Liver (tissue), 9 donors: ENCODE measurements around the gene TRIM71. TPM values are rescaled to one million over a fixed set of nuclear protein-coding genes. Genes with fewer than 3 reads are reported as not detected.

Source experiments
- DNase-seq: peaks from one replicate; pipeline ENCODE4 v3.0.0-alpha.2; 2017; ENCODE audit warnings: low spot score
- H3K27ac ChIP-seq, 2 donors: one replicate each; pipeline ENCODE4 v1.7.0; 2013; ENCODE audit warnings: inconsistent platforms in 2 of 2, low read length in 2 of 2, control low read depth in 1 of 2, low read depth in 1 of 2, mild to moderate bottlenecking in 1 of 2
- H3K27me3 ChIP-seq, 4 donors: one replicate each; pipeline versions ENCODE4 v1.6.1 to v1.7.0; 2013; ENCODE audit warnings: low read length in 3 of 4, inconsistent platforms in 1 of 4, mild to moderate bottlenecking in 1 of 4, moderate library complexity in 1 of 4; ENCODE audit not compliant: control insufficient read depth in 4 of 4, insufficient read depth in 4 of 4
- H3K36me3 ChIP-seq, 4 donors: one replicate each; pipeline versions ENCODE4 v1.6.1 to v1.7.0; 2013; ENCODE audit warnings: low read length in 3 of 4, mild to moderate bottlenecking in 3 of 4, low read depth in 1 of 4, moderate library complexity in 1 of 4; ENCODE audit not compliant: control insufficient read depth in 4 of 4, insufficient read depth in 3 of 4
- H3K4me1 ChIP-seq, 4 donors: one replicate each; pipeline versions ENCODE4 v1.6.1 to v1.7.0; 2013; ENCODE audit warnings: low read length in 3 of 4, mild to moderate bottlenecking in 3 of 4, moderate library complexity in 1 of 4; ENCODE audit not compliant: control insufficient read depth in 4 of 4, insufficient read depth in 4 of 4
- H3K4me3 ChIP-seq, 3 donors: one replicate each; pipeline versions ENCODE4 v1.6.1 to v1.7.0; 2013; ENCODE audit warnings: low read length in 3 of 3, control low read depth in 1 of 3, low read depth in 1 of 3, mild to moderate bottlenecking in 1 of 3
- H3K9ac ChIP-seq, 2 donors: one replicate each; pipeline ENCODE4 v1.7.0; 2013; ENCODE audit warnings: low read length in 2 of 2, mild to moderate bottlenecking in 2 of 2, moderate library complexity in 2 of 2, control low read depth in 1 of 2, low read depth in 1 of 2
- H3K9me3 ChIP-seq, 4 donors: one replicate each; pipeline versions ENCODE4 v1.6.1 to v1.7.0; 2013; ENCODE audit warnings: low read length in 3 of 4; ENCODE audit not compliant: control insufficient read depth in 4 of 4
- ATF3 ChIP-seq: IDR thresholded peaks from 2 replicates; pipeline ENCODE4 v1.6.1; 2016; ENCODE audit warnings: antibody characterized with exemption
- CTCF ChIP-seq: fragments of 150-350 bp; IDR thresholded peaks from 2 replicates; pipeline ENCODE4 v1.5.1; 2017; ENCODE audit warnings: improper control_type of control experiment, low read depth, low read length; ENCODE audit not compliant: missing input control
- EGR1 ChIP-seq, 2 donors: IDR thresholded peaks; 2 replicates each; pipeline ENCODE4 v1.6.1; 2016 to 2018; ENCODE audit warnings: antibody characterized with exemption in 2 of 2, low read depth in 2 of 2
- FOXA1 ChIP-seq: IDR thresholded peaks from 2 replicates; pipeline ENCODE4 v1.6.1; 2016; ENCODE audit warnings: antibody characterized with exemption
- FOXA2 ChIP-seq: IDR thresholded peaks from 2 replicates; pipeline ENCODE4 v1.6.1; 2016; ENCODE audit warnings: antibody characterized with exemption
- GABPA ChIP-seq, 2 donors: IDR thresholded peaks in 1 of 2; conservative IDR thresholded peaks in 1 of 2; 2 replicates each; pipeline ENCODE4 v1.6.1; 2016; ENCODE audit warnings: antibody characterized with exemption in 2 of 2, mild to moderate bottlenecking in 1 of 2, moderate library complexity in 1 of 2
- HNF4A ChIP-seq, 2 donors: conservative IDR thresholded peaks; 2 replicates each; pipeline ENCODE4 v1.6.1; 2016; ENCODE audit warnings: antibody characterized with exemption in 2 of 2, mild to moderate bottlenecking in 2 of 2
- HNF4G ChIP-seq: IDR thresholded peaks from 2 replicates; pipeline ENCODE4 v1.6.1; 2016; ENCODE audit warnings: antibody characterized with exemption
- JUND ChIP-seq, 2 donors: IDR thresholded peaks; 2 replicates each; pipeline ENCODE4 v1.6.1; 2016; ENCODE audit warnings: antibody characterized with exemption in 2 of 2
- MAX ChIP-seq: IDR thresholded peaks from 2 replicates; pipeline ENCODE4 v1.6.1; 2016; ENCODE audit warnings: antibody characterized with exemption
- NR2F2 ChIP-seq: IDR thresholded peaks from 2 replicates; pipeline ENCODE4 v1.6.1; 2016; ENCODE audit warnings: antibody characterized with exemption
- RAD21 ChIP-seq, 2 donors: IDR thresholded peaks; 2 replicates each; pipeline ENCODE4 v1.6.1; 2016; ENCODE audit warnings: antibody characterized with exemption in 2 of 2, mild to moderate bottlenecking in 2 of 2
- REST ChIP-seq: IDR thresholded peaks from 2 replicates; pipeline ENCODE4 v1.6.1; 2016; ENCODE audit warnings: antibody characterized with exemption, mild to moderate bottlenecking
- RXRA ChIP-seq, 2 donors: IDR thresholded peaks; 2 replicates each; pipeline ENCODE4 v1.6.1; 2017 to 2018; ENCODE audit warnings: antibody characterized with exemption in 2 of 2, mild to moderate bottlenecking in 1 of 2
- SP1 ChIP-seq: IDR thresholded peaks from 2 replicates; pipeline ENCODE4 v1.6.1; 2018; ENCODE audit warnings: antibody characterized with exemption, mild to moderate bottlenecking
- TAF1 ChIP-seq: conservative IDR thresholded peaks from 2 replicates; pipeline ENCODE4 v1.6.1; 2016; ENCODE audit warnings: antibody characterized with exemption, mild to moderate bottlenecking
- YY1 ChIP-seq: IDR thresholded peaks from 2 replicates; pipeline ENCODE4 v1.6.1; 2016; ENCODE audit warnings: antibody characterized with exemption, mild to moderate bottlenecking
- ZBTB33 ChIP-seq: IDR thresholded peaks from 2 replicates; pipeline ENCODE4 v1.6.1; 2016; ENCODE audit warnings: antibody characterized with exemption
- WGBS: extraction: QIAGEN DNeasy Blood & Tissue Kit; methylation state at CpG from one replicate; pipeline ENCODE4 v1.1.7; 2013; 5-methylcytosine and 5-hydroxymethylcytosine counted together
- polyA plus RNA-seq, 2 donors: library from polyadenylated mRNA; stranded (reverse) in 1 of 2; unstranded in 1 of 2; fragments of 200-250 nt in 1 of 2; fragments of >200 nt in 1 of 2; fragmentation: Nextera tagmentation in 1 of 2; extraction: Ambion mirVana in 1 of 2; gene quantifications; one replicate each; pipeline versions ENCODE4 v1.2.1 to v1.2.3, GENCODE V29; 2013 to 2015
- total RNA-seq, 2 donors: library from RNA; depleted of rRNA; stranded (reverse); fragments of >200 nt; gene quantifications; one replicate each; pipeline ENCODE4 v1.2.3, GENCODE V29; 2014
- donor health status: healthy.
- donor health status: healthy.
- donor health status: healthy.
- donor health status: healthy.
- donor health status: healthy.

The TRIM71 gene
- total and polyA plus RNA-seq, 4 donors: under 0.01 to 9.1 TPM; not detected in 2

- H3K9ac ChIP-seq: no peak overlapping the region
- H3K9me3 ChIP-seq: no peaks in the 10 kb centered on the region
- no peak overlapping the region for H3K27ac ChIP-seq
- WGBS: 71% methylated on average over 3 of the region's 3 CpGs
- H3K4me3 ChIP-seq: no peak overlapping the region
- H3K4me1 ChIP-seq: peaks cover 0 to 6% (median 4%) of the 10 kb centered on the region in 4 donors
- TF ChIP-seq RAD21 (IDR thresholded peaks at IDR 0.05): no peak
- TF ChIP-seq MAX: no peak
- TF ChIP-seq HNF4A (conservative IDR thresholded peaks at IDR 0.05): no peak
- no peak for TF ChIP-seq JUND (IDR thresholded peaks at IDR 0.05)
- no peak for TF ChIP-seq YY1
- TF ChIP-seq SP1: no peak
- no peak for TF ChIP-seq GABPA (IDR thresholded peaks at IDR 0.05 in 1 of 2, conservative IDR thresholded peaks at IDR 0.05 in 1 of 2)
- no peak for TF ChIP-seq CTCF
- no peak for TF ChIP-seq NR2F2
- TF ChIP-seq EGR1 (IDR thresholded peaks at IDR 0.05; ENCODE audit: low read depth in 2 of 2): no peak
- no peak for TF ChIP-seq ATF3
- no peak for TF ChIP-seq FOXA2
- TF ChIP-seq FOXA1: no peak
- TF ChIP-seq HNF4G: no peak
- no peak for TF ChIP-seq ZBTB33
- TF ChIP-seq REST: no peak
- no peak for TF ChIP-seq TAF1
- no peak for DNase-seq
- no peaks in the 10 kb centered on the region for H3K36me3 ChIP-seq
- no peaks in the 10 kb centered on the region for H3K27me3 ChIP-seq
Measured at GRCh38 chr3:32842531-32842931, 24.7 kb downstream of the TRIM71 start.

GRCh38 chr3:32842987-32843386, 25.2 kb downstream of the TRIM71 start:
- Histone ChIP-seq H3K4me3 (no peak overlapping the region), H3K9me3 (no peaks in the 10 kb centered on the region), H3K27me3 (no peaks in the 10 kb centered on the region), H3K36me3 (no peaks in the 10 kb centered on the region), H3K27ac (no peak overlapping the region), H3K4me1 (peaks cover 0 to 6% (median 4%) of the 10 kb centered on the region in 4 donors), H3K9ac (no peak overlapping the region)
- TF ChIP-seq EGR1 (IDR thresholded peaks at IDR 0.05; ENCODE audit: low read depth in 2 of 2) (no peak), ATF3 (no peak), REST (no peak), FOXA2 (no peak), HNF4G (no peak), SP1 (no peak), RXRA (IDR thresholded peaks at IDR 0.05) (no peak), ZBTB33 (no peak)
- WGBS: 77% methylated on average over 2 of the region's 2 CpGs
- no peak for DNase-seq
